GM06990 (cell line): ENCODE results near the gene KCNAB1.

Source experiments
- DNase-seq: peaks from one replicate; pipeline ENCODE4 v3.0.0-alpha.2; 2011; ENCODE audit not compliant: insufficient read length; ENCODE audit errors: extremely low read depth
- H3K27me3 ChIP-seq: replicated peaks from 2 replicates; pipeline ENCODE4 v1.6.0; 2011; ENCODE audit warnings: low read length; ENCODE audit not compliant: control insufficient read depth, insufficient read depth
- H3K36me3 ChIP-seq: 2 replicates; pipeline ENCODE4 v1.5.1; 2011; ENCODE audit warnings: low read length; ENCODE audit not compliant: control insufficient read depth, insufficient read depth
- H3K4me3 ChIP-seq: replicated peaks from 2 replicates; pipeline ENCODE4 v1.5.1; 2011; ENCODE audit warnings: low read depth, mild to moderate bottlenecking, control low read depth, low read length
- CTCF ChIP-seq: IDR thresholded peaks from 2 replicates; pipeline ENCODE4 v1.5.1; 2011; ENCODE audit warnings: low read length, control low read depth, mild to moderate bottlenecking, inconsistent platforms; ENCODE audit not compliant: insufficient read depth, poor library complexity, severe bottlenecking

The KCNAB1 gene

GRCh38 chr3:156298014-156298413 lies 177.6 kb downstream of the KCNAB1 start:
- TF ChIP-seq CTCF, result no peak
- no peak overlapping the region for H3K4me3 ChIP-seq
- no peaks in the 10 kb centered on the region for H3K36me3 ChIP-seq
- no peak for DNase-seq
- H3K27me3 ChIP-seq, result no peaks in the 10 kb centered on the region

GRCh38 chr3:156298938-156299337 lies 178.6 kb downstream of the KCNAB1 start:
- H3K27me3 ChIP-seq, result no peaks in the 10 kb centered on the region
- DNase-seq, result no peak
- H3K4me3 ChIP-seq, result no peak overlapping the region
- H3K36me3 ChIP-seq, result no peaks in the 10 kb centered on the region
- no peak for TF ChIP-seq CTCF

- no peak for TF ChIP-seq CTCF
- DNase-seq, result no peak
- Histone ChIP-seq H3K4me3 (no peak overlapping the region), H3K27me3 (no peaks in the 10 kb centered on the region), H3K36me3 (no peaks in the 10 kb centered on the region)
These were observed 179.2 kb downstream of the KCNAB1 start for GRCh38 chr3:156299569-156299968.

- no peak for TF ChIP-seq CTCF
- Histone ChIP-seq H3K4me3 (no peak overlapping the region), H3K36me3 (no peaks in the 10 kb centered on the region), H3K27me3 (no peaks in the 10 kb centered on the region)
- no peak for DNase-seq
These were observed 180.0 kb downstream of the KCNAB1 start for GRCh38 chr3:156300371-156300770.

GRCh38 chr3:156300929-156301840 lies 180.8 kb downstream of the KCNAB1 start:
- DNase-seq, result no peak
- no peak overlapping the region for H3K4me3 ChIP-seq
- no peak for TF ChIP-seq CTCF

More at GRCh38 chr3:156300929-156301840, 180.8 kb downstream of the KCNAB1 start:
- H3K36me3 ChIP-seq, result no peaks in the 10 kb centered on the region
- H3K27me3 ChIP-seq, result no peaks in the 10 kb centered on the region
